ENCODE data around the gene RIPOR2.

DNA sequence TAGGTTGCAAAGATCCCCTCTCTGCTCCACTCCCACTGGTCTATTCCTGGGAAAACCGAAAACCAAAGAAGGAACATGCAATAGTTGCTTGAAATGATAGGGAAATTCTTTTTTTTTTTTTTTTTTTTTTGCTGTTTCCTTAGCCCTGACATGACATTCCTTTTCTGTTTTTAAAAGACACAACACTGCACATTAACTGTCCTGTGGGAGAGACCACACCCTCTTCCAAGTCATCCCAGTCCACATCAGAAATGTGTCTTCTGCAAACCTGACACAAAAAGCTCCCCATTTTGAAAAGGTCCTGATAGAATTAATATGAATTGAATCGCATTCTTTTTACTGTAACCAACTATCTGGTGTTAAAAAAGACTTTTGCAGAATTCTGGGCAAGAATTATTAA, 43.4 kb upstream of the RIPOR2 start:
- TF ChIP-seq, protein P1, sequence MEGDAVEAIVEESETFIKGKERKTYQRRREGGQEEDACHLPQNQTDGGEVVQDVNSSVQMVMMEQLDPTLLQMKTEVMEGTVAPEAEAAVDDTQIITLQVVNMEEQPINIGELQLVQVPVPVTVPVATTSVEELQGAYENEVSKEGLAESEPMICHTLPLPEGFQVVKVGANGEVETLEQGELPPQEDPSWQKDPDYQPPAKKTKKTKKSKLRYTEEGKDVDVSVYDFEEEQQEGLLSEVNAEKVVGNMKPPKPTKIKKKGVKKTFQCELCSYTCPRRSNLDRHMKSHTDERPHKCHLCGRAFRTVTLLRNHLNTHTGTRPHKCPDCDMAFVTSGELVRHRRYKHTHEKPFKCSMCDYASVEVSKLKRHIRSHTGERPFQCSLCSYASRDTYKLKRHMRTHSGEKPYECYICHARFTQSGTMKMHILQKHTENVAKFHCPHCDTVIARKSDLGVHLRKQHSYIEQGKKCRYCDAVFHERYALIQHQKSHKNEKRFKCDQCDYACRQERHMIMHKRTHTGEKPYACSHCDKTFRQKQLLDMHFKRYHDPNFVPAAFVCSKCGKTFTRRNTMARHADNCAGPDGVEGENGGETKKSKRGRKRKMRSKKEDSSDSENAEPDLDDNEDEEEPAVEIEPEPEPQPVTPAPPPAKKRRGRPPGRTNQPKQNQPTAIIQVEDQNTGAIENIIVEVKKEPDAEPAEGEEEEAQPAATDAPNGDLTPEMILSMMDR (conservative IDR thresholded peaks at IDR 0.05; ENCODE audit: low read length): no peak
- TF ChIP-seq EZH2phosphoT487 (IDR thresholded peaks at IDR 0.05; ENCODE audit: borderline replicate concordance, low read depth, low read length): no peak

Measured in OCI-LY7 (cell line).